ENCODE measurements around the gene TNFRSF21.

Gene TNFRSF21

GRCh38 chr6:47187893-47188587 is 121.7 kb downstream of the TNFRSF21 start:
- no peaks in the 10 kb centered on the region for H3K36me3 ChIP-seq (ENCODE audit: insufficient read depth, low read length)
- no peaks in the 10 kb centered on the region for H3K27me3 ChIP-seq (ENCODE audit: insufficient read depth, low read length, poor library complexity, severe bottlenecking)
- H3K9ac ChIP-seq (ENCODE audit: low read depth, low read length, poor library complexity, severe bottlenecking) = no peak overlapping the region
- H3K9me2 ChIP-seq (replicated peaks; ENCODE audit: low read depth, low read length) = no peaks in the 10 kb centered on the region
- H3K4me1 ChIP-seq (ENCODE audit: insufficient read depth, low read length, poor library complexity, severe bottlenecking) = no peaks in the 10 kb centered on the region
- no peak overlapping the region for H2AFZ ChIP-seq (ENCODE audit: low read length)
- H3K4me2 ChIP-seq (ENCODE audit: low read depth, low read length, poor library complexity, severe bottlenecking) = no peak overlapping the region
- no peak for TF ChIP-seq EZH2phosphoT487 (IDR thresholded peaks at IDR 0.05; ENCODE audit: borderline replicate concordance)
- TF ChIP-seq CTCF (conservative IDR thresholded peaks at IDR 0.05; ENCODE audit: low read length) = no peak
- H4K20me1 ChIP-seq (ENCODE audit: insufficient read depth, low read length, poor library complexity, severe bottlenecking) = no peaks in the 10 kb centered on the region
- no peaks in the 10 kb centered on the region for H3F3A ChIP-seq (ENCODE audit: low read depth)
- no peak overlapping the region for H3K4me3 ChIP-seq (ENCODE audit: low read length, poor library complexity, severe bottlenecking)
- no peaks in the 10 kb centered on the region for H3K79me2 ChIP-seq (ENCODE audit: insufficient read depth, low read length)
- no peaks in the 10 kb centered on the region for H3K9me3 ChIP-seq (ENCODE audit: insufficient read depth, low read depth, low read length)

- Histone ChIP-seq H3K4me3 (ENCODE audit: low read length, poor library complexity, severe bottlenecking) (no peak overlapping the region), H3K9ac (ENCODE audit: low read depth, low read length, poor library complexity, severe bottlenecking) (no peak overlapping the region), H3K9me2 (replicated peaks; ENCODE audit: low read depth, low read length) (no peaks in the 10 kb centered on the region), H4K20me1 (ENCODE audit: insufficient read depth, low read length, poor library complexity, severe bottlenecking) (no peaks in the 10 kb centered on the region), H3K4me2 (ENCODE audit: low read depth, low read length, poor library complexity, severe bottlenecking) (no peak overlapping the region), H3K27me3 (ENCODE audit: insufficient read depth, low read length, poor library complexity, severe bottlenecking) (no peaks in the 10 kb centered on the region), H3K79me2 (ENCODE audit: insufficient read depth, low read length) (no peaks in the 10 kb centered on the region), H3K36me3 (ENCODE audit: insufficient read depth, low read length) (no peaks in the 10 kb centered on the region), H3K4me1 (ENCODE audit: insufficient read depth, low read length, poor library complexity, severe bottlenecking) (no peaks in the 10 kb centered on the region), H3F3A (ENCODE audit: low read depth) (no peaks in the 10 kb centered on the region), H2AFZ (ENCODE audit: low read length) (no peak overlapping the region), H3K9me3 (ENCODE audit: insufficient read depth, low read depth, low read length) (no peaks in the 10 kb centered on the region)
- TF ChIP-seq CTCF (conservative IDR thresholded peaks at IDR 0.05; ENCODE audit: low read length) (no peak), EZH2phosphoT487 (IDR thresholded peaks at IDR 0.05; ENCODE audit: borderline replicate concordance) (no peak)
Measured at GRCh38 chr6:47187113-47187512, 122.6 kb downstream of the TNFRSF21 start.

- TF ChIP-seq CTCF (conservative IDR thresholded peaks at IDR 0.05; ENCODE audit: low read length) = no peak
- no peak overlapping the region for H3K4me2 ChIP-seq (ENCODE audit: low read depth, low read length, poor library complexity, severe bottlenecking)
- H3K36me3 ChIP-seq (ENCODE audit: insufficient read depth, low read length) = no peaks in the 10 kb centered on the region
- H4K20me1 ChIP-seq (ENCODE audit: insufficient read depth, low read length, poor library complexity, severe bottlenecking) = no peaks in the 10 kb centered on the region
- H3F3A ChIP-seq (ENCODE audit: low read depth) = no peaks in the 10 kb centered on the region
- H3K27me3 ChIP-seq (ENCODE audit: insufficient read depth, low read length, poor library complexity, severe bottlenecking) = no peaks in the 10 kb centered on the region
- H3K4me3 ChIP-seq (ENCODE audit: low read length, poor library complexity, severe bottlenecking) = no peak overlapping the region
- no peak overlapping the region for H3K9ac ChIP-seq (ENCODE audit: low read depth, low read length, poor library complexity, severe bottlenecking)
- H3K9me3 ChIP-seq (ENCODE audit: insufficient read depth, low read depth, low read length) = no peaks in the 10 kb centered on the region
- peaks cover 7% of the 10 kb centered on the region for H3K4me1 ChIP-seq (ENCODE audit: insufficient read depth, low read length, poor library complexity, severe bottlenecking)
- H3K9me2 ChIP-seq (replicated peaks; ENCODE audit: low read depth, low read length) = no peaks in the 10 kb centered on the region
- H2AFZ ChIP-seq (ENCODE audit: low read length) = no peak overlapping the region
- H3K79me2 ChIP-seq (ENCODE audit: insufficient read depth, low read length) = no peaks in the 10 kb centered on the region
Measured at GRCh38 chr6:47182291-47182957, 127.3 kb downstream of the TNFRSF21 start.
